OCI-LY1 (cell line): ENCODE results near the gene RHOXF2B.

Experiments
- CTCF ChIP-seq: fragments of 200-600 bp; sonication (generic), shearing (Covaris generic); IDR thresholded peaks from 2 replicates; pipeline ENCODE4 v1.5.1; 2017; ENCODE audit warnings: mild to moderate bottlenecking, antibody characterized with exemption, low read length, moderate library complexity, mixed read lengths
- EZH2 ChIP-seq: fragments of 200-600 bp; sonication (generic), shearing (Covaris generic); IDR thresholded peaks from 2 replicates; pipeline ENCODE4 v1.8.0; 2017; ENCODE audit warnings: borderline replicate concordance, mixed run types, mild to moderate bottlenecking, antibody characterized with exemption, low read length, moderate library complexity, mixed read lengths

DNA sequence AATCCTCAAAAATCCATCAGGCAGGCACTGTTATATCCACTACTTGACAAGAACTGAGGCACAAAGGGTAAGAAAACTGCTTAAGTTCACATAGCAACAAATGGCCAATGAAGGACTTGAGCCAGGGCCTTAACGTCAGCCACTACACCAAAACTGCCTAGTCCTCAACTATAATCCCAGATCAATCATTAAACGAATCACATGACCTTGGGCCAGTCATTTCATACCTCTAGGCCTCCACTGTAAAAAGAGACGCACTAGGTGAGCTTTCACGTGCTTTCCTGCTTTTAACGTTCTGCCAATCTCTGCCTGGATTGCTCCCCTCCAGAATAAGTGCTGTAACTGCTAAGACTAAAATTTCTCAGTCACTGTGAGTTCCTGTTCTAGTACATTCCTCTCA, 54.7 kb downstream of the RHOXF2B start:
- no peak for TF ChIP-seq CTCF
- TF ChIP-seq EZH2, result no peak
